GM13977 (cell line): ENCODE results near the gene SLC8A1.

Source experiments
- DNase-seq: peaks from one replicate; pipeline ENCODE4 v3.0.0; 2012; ENCODE audit warnings: low spot score
- in situ Hi-C: fragments of 300-500 bp; cut with MboI; formaldehyde crosslinking; loops from one replicate; pipeline ENCODE4 v1.12.0; 2022; ENCODE audit warnings: low sequenced_read_pairs, low pct_unique_long_range_greater_than_20kb, mixed read lengths, inconsistent platforms; ENCODE audit not compliant: unreplicated experiment
- TF ChIP-seq, protein P1 (sequence below): IDR thresholded peaks from 2 replicates; pipeline ENCODE4 v1.5.1; 2012; ENCODE audit warnings: mild to moderate bottlenecking, control low read depth; ENCODE audit not compliant: insufficient read depth; ENCODE audit errors: extremely low read depth, missing control alignments

SLC8A1 gene

GRCh38 chr2:40341198-40341597 is 110.7 kb downstream of the SLC8A1 start:
- in situ Hi-C loops: no loop called here
- DNase-seq: no peak
- TF ChIP-seq, protein P1, sequence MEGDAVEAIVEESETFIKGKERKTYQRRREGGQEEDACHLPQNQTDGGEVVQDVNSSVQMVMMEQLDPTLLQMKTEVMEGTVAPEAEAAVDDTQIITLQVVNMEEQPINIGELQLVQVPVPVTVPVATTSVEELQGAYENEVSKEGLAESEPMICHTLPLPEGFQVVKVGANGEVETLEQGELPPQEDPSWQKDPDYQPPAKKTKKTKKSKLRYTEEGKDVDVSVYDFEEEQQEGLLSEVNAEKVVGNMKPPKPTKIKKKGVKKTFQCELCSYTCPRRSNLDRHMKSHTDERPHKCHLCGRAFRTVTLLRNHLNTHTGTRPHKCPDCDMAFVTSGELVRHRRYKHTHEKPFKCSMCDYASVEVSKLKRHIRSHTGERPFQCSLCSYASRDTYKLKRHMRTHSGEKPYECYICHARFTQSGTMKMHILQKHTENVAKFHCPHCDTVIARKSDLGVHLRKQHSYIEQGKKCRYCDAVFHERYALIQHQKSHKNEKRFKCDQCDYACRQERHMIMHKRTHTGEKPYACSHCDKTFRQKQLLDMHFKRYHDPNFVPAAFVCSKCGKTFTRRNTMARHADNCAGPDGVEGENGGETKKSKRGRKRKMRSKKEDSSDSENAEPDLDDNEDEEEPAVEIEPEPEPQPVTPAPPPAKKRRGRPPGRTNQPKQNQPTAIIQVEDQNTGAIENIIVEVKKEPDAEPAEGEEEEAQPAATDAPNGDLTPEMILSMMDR: no peak

- in situ Hi-C loops: no loop called here
- no peak for DNase-seq
- TF ChIP-seq, protein P1: no peak
These were observed 112.9 kb downstream of the SLC8A1 start for GRCh38 chr2:40339026-40339425.

DNA sequence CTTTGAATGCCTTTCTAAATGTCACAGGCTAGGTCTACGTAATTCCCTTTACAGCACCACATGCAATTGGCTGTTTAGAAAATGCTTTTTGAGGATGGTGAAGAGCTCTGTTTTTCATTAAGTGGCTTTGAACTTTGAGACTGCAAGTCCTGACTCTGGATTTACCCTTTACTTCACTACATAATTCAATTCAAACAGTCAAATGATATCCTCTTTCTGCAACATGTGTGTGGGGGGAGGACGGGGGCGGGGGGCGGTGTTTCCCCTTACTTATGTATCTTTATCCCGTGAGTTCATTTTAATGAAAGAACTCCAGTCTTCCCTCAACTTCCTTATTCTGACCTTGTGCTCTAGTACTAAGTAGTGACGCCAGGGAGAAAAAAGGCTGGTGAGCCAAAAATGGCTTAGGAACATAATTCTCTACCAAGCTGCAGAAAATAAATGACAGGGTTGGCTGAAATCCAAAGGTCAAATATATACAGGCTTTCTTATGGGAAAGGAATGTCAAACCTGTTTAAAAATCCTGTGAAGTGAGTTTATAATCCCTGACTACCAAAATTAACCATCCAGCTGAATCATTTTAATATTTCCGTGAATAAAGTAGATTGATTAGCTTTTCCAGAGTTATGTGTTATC is 119.6 kb downstream of the SLC8A1 start:
- DNase-seq: no peak

DNA sequence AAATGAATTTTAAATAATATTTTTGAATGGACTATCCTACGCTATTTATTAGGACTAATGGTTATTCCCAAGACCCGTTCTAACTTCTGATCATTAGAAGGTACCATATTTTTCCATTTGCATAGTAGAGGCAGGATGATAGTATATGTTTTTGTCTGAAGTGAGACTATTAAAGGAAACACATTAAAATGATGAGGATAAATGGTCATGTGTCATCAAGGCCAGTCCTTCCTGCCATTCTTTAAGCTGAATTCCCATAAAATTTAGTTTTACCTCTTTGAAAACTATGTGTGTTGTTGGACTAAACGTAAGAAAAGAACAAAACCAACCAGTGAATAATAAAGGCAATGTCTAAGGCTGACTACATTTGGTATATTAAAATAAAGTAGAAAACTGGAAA is 121.8 kb downstream of the SLC8A1 start:
- TF ChIP-seq, protein P1: no peak
- no peak for DNase-seq
- in situ Hi-C loops: no loop called here

More for the DNA sequence above, 119.6 kb downstream of the SLC8A1 start:
- TF ChIP-seq, protein P1: no peak
- in situ Hi-C loops: no loop called here

- in situ Hi-C loops: no loop called here
- TF ChIP-seq, protein P1: no peak
These were observed 122.2 kb downstream of the SLC8A1 start for GRCh38 chr2:40329739-40330030.

GRCh38 chr2:40325116-40325515 is 126.8 kb downstream of the SLC8A1 start:
- no peak for DNase-seq
- TF ChIP-seq, protein P1: no peak
- in situ Hi-C loops: no loop called here

More at GRCh38 chr2:40329739-40330030, 122.2 kb downstream of the SLC8A1 start:
- no peak for DNase-seq
